A549 (cell line): ENCODE data around the gene PRR14.
A peak's percentile ranks its signal among the peaks of the same experiment; 100 is the strongest.

Experiments
- CHD2 ChIP-seq: fragments of 150-350 bp; IDR thresholded peaks from 2 replicates; pipeline ENCODE4 v1.6.1; 2014; ENCODE audit warnings: low read length; ENCODE audit not compliant: partially characterized antibody
- EP300 ChIP-seq, 2 experiments: fragments of >200 bp; sonication (Bioruptor Twin); formaldehyde crosslinking; IDR thresholded peaks; 2 replicates in 1 of 2; 3 replicates in 1 of 2; pipeline ENCODE4 v1.6.1; 2016 to 2017
- KDM1A ChIP-seq: fragments of 200-600 bp; sonication (generic); IDR thresholded peaks from 2 replicates; pipeline ENCODE4 v1.6.1; 2016; ENCODE audit warnings: low read depth, mild to moderate bottlenecking
- KDM5A ChIP-seq: fragments of 200-600 bp; sonication (generic); IDR thresholded peaks from 2 replicates; pipeline ENCODE4 v1.6.1; 2016; ENCODE audit warnings: antibody characterized with exemption, mild to moderate bottlenecking
- MAFK ChIP-seq: fragments of 450-650 bp; IDR thresholded peaks from 2 replicates; pipeline ENCODE4 v1.6.1; 2014; ENCODE audit not compliant: partially characterized antibody
- NFE2L2 ChIP-seq: fragments of 150-350 bp; conservative IDR thresholded peaks from 2 replicates; pipeline ENCODE4 v1.6.1; 2014; ENCODE audit warnings: low read length
- USF2 ChIP-seq: fragments of 450-650 bp; IDR thresholded peaks from 2 replicates; pipeline ENCODE4 v1.6.1; 2014; ENCODE audit warnings: antibody characterized with exemption
- TF ChIP-seq, protein P1 (sequence below): fragments of >200 bp; sonication (Bioruptor Twin); formaldehyde crosslinking; IDR thresholded peaks from 3 replicates; pipeline ENCODE4 v1.5.1; 2016

DNA sequence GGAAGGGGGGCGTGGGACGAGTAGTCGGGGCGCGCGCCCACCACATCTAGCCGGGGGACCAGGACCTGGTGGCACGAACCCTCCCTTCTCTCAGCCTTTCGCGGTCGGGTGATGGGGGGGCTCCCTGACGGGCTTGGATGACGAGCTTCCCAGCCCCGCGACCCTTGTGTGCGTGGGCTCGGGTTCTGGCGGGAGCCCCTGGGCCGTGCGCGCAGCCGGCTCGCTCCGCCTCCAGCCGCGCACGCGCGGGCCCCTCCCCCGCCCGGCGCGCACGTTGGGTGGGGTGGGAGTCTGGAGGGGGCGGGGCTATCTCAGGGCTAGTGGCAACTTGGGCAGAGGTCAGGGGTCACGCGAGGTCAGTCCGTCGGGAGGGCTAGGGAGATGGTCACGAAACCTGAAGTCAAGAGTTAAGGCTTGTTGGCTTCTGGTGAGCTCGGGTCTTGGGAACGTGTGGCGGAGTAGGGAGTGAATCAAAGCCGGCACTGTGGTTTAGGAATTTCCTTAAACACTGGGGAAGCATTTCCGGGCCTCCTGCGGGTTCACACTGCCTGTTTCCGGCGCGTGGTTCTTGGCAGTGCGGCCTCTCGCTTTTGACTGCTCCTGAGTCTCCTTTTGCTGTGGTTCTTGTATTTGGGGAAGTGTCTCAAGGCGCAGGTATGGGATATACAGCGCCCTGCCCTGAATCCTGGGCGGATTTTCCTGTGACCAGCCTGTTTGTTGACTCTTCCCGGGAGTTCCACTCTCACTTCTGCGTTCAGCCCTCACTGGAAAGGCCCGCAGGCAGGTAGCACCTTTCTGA is 48.3 kb downstream of the PRR14 start, which contains the start of gene SRCAP:
- TF ChIP-seq EP300 (IDR thresholded peaks at IDR 0.05), result no peak
- TF ChIP-seq, protein P1, sequence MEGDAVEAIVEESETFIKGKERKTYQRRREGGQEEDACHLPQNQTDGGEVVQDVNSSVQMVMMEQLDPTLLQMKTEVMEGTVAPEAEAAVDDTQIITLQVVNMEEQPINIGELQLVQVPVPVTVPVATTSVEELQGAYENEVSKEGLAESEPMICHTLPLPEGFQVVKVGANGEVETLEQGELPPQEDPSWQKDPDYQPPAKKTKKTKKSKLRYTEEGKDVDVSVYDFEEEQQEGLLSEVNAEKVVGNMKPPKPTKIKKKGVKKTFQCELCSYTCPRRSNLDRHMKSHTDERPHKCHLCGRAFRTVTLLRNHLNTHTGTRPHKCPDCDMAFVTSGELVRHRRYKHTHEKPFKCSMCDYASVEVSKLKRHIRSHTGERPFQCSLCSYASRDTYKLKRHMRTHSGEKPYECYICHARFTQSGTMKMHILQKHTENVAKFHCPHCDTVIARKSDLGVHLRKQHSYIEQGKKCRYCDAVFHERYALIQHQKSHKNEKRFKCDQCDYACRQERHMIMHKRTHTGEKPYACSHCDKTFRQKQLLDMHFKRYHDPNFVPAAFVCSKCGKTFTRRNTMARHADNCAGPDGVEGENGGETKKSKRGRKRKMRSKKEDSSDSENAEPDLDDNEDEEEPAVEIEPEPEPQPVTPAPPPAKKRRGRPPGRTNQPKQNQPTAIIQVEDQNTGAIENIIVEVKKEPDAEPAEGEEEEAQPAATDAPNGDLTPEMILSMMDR, result no peak
- TF ChIP-seq USF2, result no peak
- TF ChIP-seq MAFK, result no peak
- peak; percentile 57 for TF ChIP-seq CHD2
- no peak for TF ChIP-seq NFE2L2
- no peak for TF ChIP-seq KDM1A
- no peak for TF ChIP-seq KDM5A
